Jurkat, Clone E6-1 (cell line): ENCODE results near the gene GPBP1.
"Not testable (repeated sequence)": the region's sequence is repeated elsewhere in the genome, so short reads cannot be mapped to it uniquely, and the experiment has no call there.

Source experiments
- DNase-seq: peaks from one replicate; pipeline ENCODE4 v3.0.0-alpha.2; 2011; ENCODE audit warnings: low read depth, low spot score
- H3K4me3 ChIP-seq: 2 replicates; pipeline ENCODE4 v1.5.1; 2011; ENCODE audit warnings: mild to moderate bottlenecking, low read length, control low read depth, moderate library complexity

The GPBP1 gene

DNA sequence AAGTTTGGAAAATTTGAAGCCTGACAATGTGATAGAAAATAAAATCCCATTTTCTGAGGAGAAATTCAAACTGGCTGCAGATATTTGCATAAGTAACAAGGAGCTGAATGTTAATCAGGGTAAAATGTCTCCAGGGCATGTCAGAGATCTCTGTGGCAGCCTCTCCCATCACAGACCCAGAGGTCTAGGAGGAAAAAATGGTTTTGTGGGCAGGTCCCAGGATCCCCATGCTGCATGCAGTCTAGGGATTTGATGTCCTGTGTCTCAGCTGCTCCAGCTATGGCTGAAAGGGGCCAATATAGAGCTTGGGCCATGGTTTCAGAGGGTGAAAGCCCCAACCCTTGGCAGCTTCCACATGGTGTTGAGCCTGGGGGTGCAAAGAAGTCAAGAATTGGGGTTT, 135.2 kb downstream of the GPBP1 start:
- not testable (repeated sequence) for H3K4me3 ChIP-seq, DNase-seq

- DNase-seq = no peak
These were observed 137.4 kb downstream of the GPBP1 start for GRCh38 chr5:57311251-57311650.

DNA sequence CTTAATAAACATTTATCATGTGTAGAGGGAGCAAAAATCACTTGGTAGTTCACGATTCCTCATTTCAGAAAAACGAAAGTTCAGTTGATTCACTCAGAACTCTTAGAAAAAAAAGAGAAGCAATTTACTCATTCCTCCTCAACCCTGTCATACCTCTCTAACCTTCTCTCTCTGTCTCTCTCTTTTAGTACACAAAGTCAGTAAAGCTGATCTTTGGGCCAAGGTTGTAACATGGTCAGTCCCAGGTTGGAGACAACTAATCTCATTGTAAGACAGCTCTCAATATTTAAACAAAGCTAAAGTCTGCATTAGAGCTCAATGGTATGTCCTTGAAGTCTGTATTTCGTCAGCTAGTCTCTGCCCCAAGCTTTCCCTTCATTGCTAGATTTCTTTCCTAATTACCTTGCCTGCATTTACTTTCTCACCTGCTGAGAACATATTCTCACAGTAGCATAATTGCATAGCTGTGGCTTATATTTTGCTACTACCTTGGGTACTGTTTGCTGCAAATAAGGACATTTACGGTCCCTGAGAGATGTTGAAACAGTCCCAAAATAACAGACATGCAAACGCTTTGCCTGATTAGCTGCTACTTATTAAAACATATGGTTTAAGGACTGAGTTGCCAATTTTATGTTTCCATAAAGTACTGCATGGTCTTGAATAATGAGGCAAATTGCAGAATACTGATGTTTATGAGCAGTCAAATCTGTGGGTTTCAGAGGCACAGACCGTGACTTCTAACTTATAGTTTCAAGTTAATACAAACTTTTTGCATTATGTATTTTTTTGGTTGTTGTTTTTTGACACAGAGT, 138.3 kb downstream of the GPBP1 start:
- H3K4me3 ChIP-seq = no peak overlapping the region

More at GRCh38 chr5:57311251-57311650, 137.4 kb downstream of the GPBP1 start:
- H3K4me3 ChIP-seq = no peak overlapping the region

GRCh38 chr5:57313716-57314115, 139.9 kb downstream of the GPBP1 start:
- DNase-seq = no peak
- no peak overlapping the region for H3K4me3 ChIP-seq

More for the DNA sequence above, 138.3 kb downstream of the GPBP1 start:
- DNase-seq = no peak
